ENCODE results near the gene ECI2.

The ECI2 gene

GRCh38 chr6:4138186-4138585 lies 2.8 kb upstream of the ECI2 start:
- Histone ChIP-seq H3K36me3 (ENCODE audit: insufficient read depth, low read length) (peaks cover 4% of the 10 kb centered on the region; the same call in 1 of the 2 replicates), H3K27me3 (ENCODE audit: insufficient read depth, low read length) (no peaks in the 10 kb centered on the region), H3K27ac (ENCODE audit: low read depth, low read length) (no peak overlapping the region), H3K4me1 (ENCODE audit: control insufficient read depth, insufficient read depth, low read length, unreplicated experiment) (peaks cover 14% of the 10 kb centered on the region), H3K79me2 (ENCODE audit: control insufficient read depth, insufficient read depth, low read length, unreplicated experiment) (peaks cover 19% of the 10 kb centered on the region), H2AFZ (ENCODE audit: low read length, unreplicated experiment) (no peak overlapping the region), H3K4me3 (ENCODE audit: low read depth, low read length) (no peak overlapping the region)

- Histone ChIP-seq H3K36me3 (ENCODE audit: insufficient read depth, low read length) (peaks cover 12% of the 10 kb centered on the region), H3K4me3 (ENCODE audit: low read depth, low read length) (peak overlapping the region; percentile 96), H2AFZ (ENCODE audit: low read length, unreplicated experiment) (peak overlapping the region; percentile 84), H3K27ac (ENCODE audit: low read depth, low read length) (peak overlapping the region; percentile 32; the same call in 1 of the 2 replicates), H3K27me3 (ENCODE audit: insufficient read depth, low read length) (no peaks in the 10 kb centered on the region), H3K79me2 (ENCODE audit: control insufficient read depth, insufficient read depth, low read length, unreplicated experiment) (peaks cover 28% of the 10 kb centered on the region), H3K4me1 (ENCODE audit: control insufficient read depth, insufficient read depth, low read length, unreplicated experiment) (peaks cover 14% of the 10 kb centered on the region)
These were observed 1.0 kb upstream of the ECI2 start for GRCh38 chr6:4136354-4136831.

- peak overlapping the region; percentile 96 for H3K4me3 ChIP-seq (ENCODE audit: low read depth, low read length)
- H3K4me1 ChIP-seq (ENCODE audit: control insufficient read depth, insufficient read depth, low read length, unreplicated experiment) = peaks cover 14% of the 10 kb centered on the region
- peaks cover 28% of the 10 kb centered on the region for H3K79me2 ChIP-seq (ENCODE audit: control insufficient read depth, insufficient read depth, low read length, unreplicated experiment)
- peak overlapping the region; percentile 32; the same call in 1 of the 2 replicates for H3K27ac ChIP-seq (ENCODE audit: low read depth, low read length)
- H3K27me3 ChIP-seq (ENCODE audit: insufficient read depth, low read length) = no peaks in the 10 kb centered on the region
- H2AFZ ChIP-seq (ENCODE audit: low read length, unreplicated experiment) = peak overlapping the region; percentile 84
- peaks cover 16% of the 10 kb centered on the region for H3K36me3 ChIP-seq (ENCODE audit: insufficient read depth, low read length)
These were observed 434 bp upstream of the ECI2 start for GRCh38 chr6:4135665-4136353.

- Histone ChIP-seq H3K36me3 (ENCODE audit: insufficient read depth, low read length) (peaks cover 27% of the 10 kb centered on the region), H3K4me1 (ENCODE audit: control insufficient read depth, insufficient read depth, low read length, unreplicated experiment) (peaks cover 23% of the 10 kb centered on the region), H3K4me3 (ENCODE audit: low read depth, low read length) (peak overlapping the region; percentile 99), H3K27ac (ENCODE audit: low read depth, low read length) (peak overlapping the region; percentile 68; the same call in 1 of the 2 replicates), H2AFZ (ENCODE audit: low read length, unreplicated experiment) (peak overlapping the region; percentile 87), H3K27me3 (ENCODE audit: insufficient read depth, low read length) (no peaks in the 10 kb centered on the region), H3K79me2 (ENCODE audit: control insufficient read depth, insufficient read depth, low read length, unreplicated experiment) (peaks cover 31% of the 10 kb centered on the region)
These were observed 1.2 kb downstream of the ECI2 start for GRCh38 chr6:4133941-4134838.

DNA sequence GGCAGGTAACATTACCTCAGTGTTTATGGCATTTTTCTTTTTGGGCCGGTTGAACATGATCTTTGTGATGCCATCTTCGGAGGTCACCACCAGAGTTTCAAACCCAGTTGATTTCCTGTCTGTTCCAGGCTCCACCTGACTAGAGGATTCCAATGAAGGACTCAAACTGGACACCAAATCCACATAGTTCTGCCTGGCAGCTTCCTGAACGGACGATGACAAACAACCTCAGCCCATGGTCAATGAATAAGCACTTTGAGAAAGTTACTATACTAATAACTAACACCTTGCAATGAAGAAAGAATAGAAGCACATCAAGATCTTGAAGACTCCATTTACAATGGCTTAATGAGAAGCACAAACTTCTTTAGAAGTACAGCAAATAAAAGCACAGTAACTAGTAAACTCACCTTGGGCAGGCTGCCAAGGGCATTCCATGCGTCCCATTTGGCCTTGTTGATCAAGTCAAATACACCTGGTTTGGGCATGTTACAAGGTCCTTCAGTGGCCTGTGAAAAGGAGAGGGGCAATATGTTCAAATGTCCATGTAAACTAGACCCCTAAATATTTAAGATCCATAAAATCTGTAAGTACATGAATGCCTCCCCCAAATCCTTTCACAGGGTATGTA lies 4.9 kb downstream of the ECI2 start:
- Histone ChIP-seq H3K36me3 (ENCODE audit: insufficient read depth, low read length) (peaks cover 34% of the 10 kb centered on the region), H3K27me3 (ENCODE audit: insufficient read depth, low read length) (no peaks in the 10 kb centered on the region)

GRCh38 chr6:4129446-4129845 lies 5.9 kb downstream of the ECI2 start:
- H3K4me3 ChIP-seq (ENCODE audit: low read depth, low read length) = no peak overlapping the region
- H3K27ac ChIP-seq (ENCODE audit: low read depth, low read length) = no peak overlapping the region
- peaks cover 37% of the 10 kb centered on the region for H3K4me1 ChIP-seq (ENCODE audit: control insufficient read depth, insufficient read depth, low read length, unreplicated experiment)
- no peaks in the 10 kb centered on the region for H3K27me3 ChIP-seq (ENCODE audit: insufficient read depth, low read length)
- H2AFZ ChIP-seq (ENCODE audit: low read length, unreplicated experiment) = no peak overlapping the region
- peaks cover 36% of the 10 kb centered on the region for H3K36me3 ChIP-seq (ENCODE audit: insufficient read depth, low read length)
- H3K79me2 ChIP-seq (ENCODE audit: control insufficient read depth, insufficient read depth, low read length, unreplicated experiment) = peaks cover 25% of the 10 kb centered on the region

More for the DNA sequence above, 4.9 kb downstream of the ECI2 start:
- Histone ChIP-seq H3K79me2 (ENCODE audit: control insufficient read depth, insufficient read depth, low read length, unreplicated experiment) (peaks cover 31% of the 10 kb centered on the region), H3K4me1 (ENCODE audit: control insufficient read depth, insufficient read depth, low read length, unreplicated experiment) (peaks cover 34% of the 10 kb centered on the region), H2AFZ (ENCODE audit: low read length, unreplicated experiment) (no peak overlapping the region), H3K4me3 (ENCODE audit: low read depth, low read length) (no peak overlapping the region), H3K27ac (ENCODE audit: low read depth, low read length) (no peak overlapping the region)

- Histone ChIP-seq H3K4me1 (ENCODE audit: control insufficient read depth, insufficient read depth, low read length, unreplicated experiment) (peaks cover 33% of the 10 kb centered on the region), H3K36me3 (ENCODE audit: insufficient read depth, low read length) (peaks cover 42% of the 10 kb centered on the region), H3K27me3 (ENCODE audit: insufficient read depth, low read length) (no peaks in the 10 kb centered on the region), H3K4me3 (ENCODE audit: low read depth, low read length) (no peak overlapping the region), H3K79me2 (ENCODE audit: control insufficient read depth, insufficient read depth, low read length, unreplicated experiment) (peaks cover 18% of the 10 kb centered on the region), H3K27ac (ENCODE audit: low read depth, low read length) (no peak overlapping the region), H2AFZ (ENCODE audit: low read length, unreplicated experiment) (no peak overlapping the region)
These were observed 6.6 kb downstream of the ECI2 start for GRCh38 chr6:4128748-4129147.

DNA sequence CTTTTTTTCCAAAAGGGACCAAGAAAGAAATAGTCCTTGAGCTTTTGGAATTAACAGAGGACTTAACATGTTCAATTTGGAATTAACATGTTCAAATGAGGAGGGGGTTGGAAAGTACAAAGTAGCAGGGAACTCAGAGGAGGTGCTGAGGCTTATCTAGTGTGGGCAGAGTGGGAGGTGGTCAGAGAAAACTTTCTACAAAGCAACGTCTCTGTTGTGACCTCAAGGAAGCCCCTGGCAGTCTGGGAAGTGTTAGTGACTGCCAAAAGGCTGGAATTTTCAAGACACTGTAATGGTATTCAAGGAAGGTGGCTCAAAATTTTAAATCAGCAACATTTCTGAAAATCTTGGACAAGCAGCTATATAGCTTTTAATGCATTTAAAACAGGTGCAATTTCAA lies 7.3 kb downstream of the ECI2 start:
- no peaks in the 10 kb centered on the region for H3K27me3 ChIP-seq (ENCODE audit: insufficient read depth, low read length)
- peaks cover 38% of the 10 kb centered on the region for H3K36me3 ChIP-seq (ENCODE audit: insufficient read depth, low read length)
- H3K79me2 ChIP-seq (ENCODE audit: control insufficient read depth, insufficient read depth, low read length, unreplicated experiment) = peaks cover 11% of the 10 kb centered on the region
- no peak overlapping the region for H2AFZ ChIP-seq (ENCODE audit: low read length, unreplicated experiment)
- H3K4me3 ChIP-seq (ENCODE audit: low read depth, low read length) = no peak overlapping the region
- no peak overlapping the region for H3K27ac ChIP-seq (ENCODE audit: low read depth, low read length)
- peaks cover 28% of the 10 kb centered on the region for H3K4me1 ChIP-seq (ENCODE audit: control insufficient read depth, insufficient read depth, low read length, unreplicated experiment)

DNA sequence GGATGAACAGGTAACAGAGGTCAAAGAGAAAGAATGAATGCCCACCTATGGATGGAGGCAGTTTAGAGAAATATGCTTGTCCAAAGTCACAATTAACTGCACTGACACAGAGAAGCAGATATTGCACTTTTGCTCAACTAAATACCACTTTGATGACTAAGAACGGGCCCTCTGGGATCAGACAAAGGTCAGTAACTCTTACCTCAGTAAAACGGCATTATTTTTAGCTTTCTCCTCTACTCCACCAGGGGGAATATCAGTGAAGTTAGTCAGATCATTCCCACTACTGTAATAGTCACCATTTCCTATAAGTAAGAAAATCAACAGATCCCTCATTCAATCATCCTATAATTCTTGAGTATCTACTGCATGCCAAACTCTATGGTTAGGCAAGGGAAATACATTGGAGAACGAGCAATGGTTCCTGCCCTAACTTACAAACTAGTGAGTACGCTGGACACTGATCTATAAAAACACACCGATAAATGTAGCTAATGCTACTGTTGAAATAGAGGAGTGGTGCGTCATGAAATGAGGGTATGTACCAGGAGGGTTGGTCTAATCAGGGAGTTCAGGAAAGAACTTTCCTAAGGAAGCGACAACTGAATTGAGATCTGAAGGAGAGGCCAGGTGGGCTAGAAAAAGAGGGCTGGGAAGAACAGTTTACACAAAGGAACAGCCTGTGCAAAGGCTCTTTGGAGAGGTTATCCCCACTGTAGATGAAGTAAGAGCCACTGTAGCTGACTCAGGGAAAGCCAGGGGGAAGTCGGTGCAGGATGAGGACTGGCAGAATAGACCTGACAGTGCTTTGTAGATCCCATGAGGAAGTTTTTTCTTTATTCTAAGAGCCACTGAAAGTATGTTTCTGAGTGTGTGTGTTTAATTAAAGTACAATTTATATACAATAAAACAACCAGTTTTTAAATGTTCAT lies 9.2 kb downstream of the ECI2 start:
- H3K36me3 ChIP-seq (ENCODE audit: insufficient read depth, low read length) = peaks cover 41% of the 10 kb centered on the region
- H3K79me2 ChIP-seq (ENCODE audit: control insufficient read depth, insufficient read depth, low read length, unreplicated experiment) = peaks cover 3% of the 10 kb centered on the region
- H3K4me1 ChIP-seq (ENCODE audit: control insufficient read depth, insufficient read depth, low read length, unreplicated experiment) = peaks cover 28% of the 10 kb centered on the region
- peak overlapping the region; percentile 76 for H3K27ac ChIP-seq (ENCODE audit: low read depth, low read length)
- no peak overlapping the region for H2AFZ ChIP-seq (ENCODE audit: low read length, unreplicated experiment)
- peak overlapping the region; percentile 30; the same call in 1 of the 2 replicates for H3K4me3 ChIP-seq (ENCODE audit: low read depth, low read length)
- no peaks in the 10 kb centered on the region for H3K27me3 ChIP-seq (ENCODE audit: insufficient read depth, low read length)
